Tibial nerve (tissue), 4 donors: Measurements from ENCODE around the gene SENP3.

Experiments
- EP300 ChIP-seq, 2 donors: sonication (generic); formaldehyde crosslinking; IDR thresholded peaks; one replicate each; pipeline ENCODE4 v1.6.1; 2017; ENCODE audit warnings: antibody characterized with exemption in 2 of 2, mild to moderate bottlenecking in 1 of 2
- POLR2A ChIP-seq, 2 donors: fragments of 450-650 bp; IDR thresholded peaks; one replicate each; pipeline ENCODE4 v1.6.1; 2017; ENCODE audit warnings: antibody characterized with exemption in 2 of 2, mild to moderate bottlenecking in 2 of 2, moderate library complexity in 2 of 2
- TF ChIP-seq, protein P1 (sequence below), 5 experiments: fragments of 200-600 bp in 3 of 5; fragments of 450-650 bp in 2 of 5; sonication (generic) in 3 of 5; IDR thresholded peaks; one replicate each; pipeline ENCODE4 v1.5.1; 2016 to 2019; ENCODE audit warnings: antibody characterized with exemption in 5 of 5, mild to moderate bottlenecking in 3 of 5, moderate library complexity in 2 of 5

DNA sequence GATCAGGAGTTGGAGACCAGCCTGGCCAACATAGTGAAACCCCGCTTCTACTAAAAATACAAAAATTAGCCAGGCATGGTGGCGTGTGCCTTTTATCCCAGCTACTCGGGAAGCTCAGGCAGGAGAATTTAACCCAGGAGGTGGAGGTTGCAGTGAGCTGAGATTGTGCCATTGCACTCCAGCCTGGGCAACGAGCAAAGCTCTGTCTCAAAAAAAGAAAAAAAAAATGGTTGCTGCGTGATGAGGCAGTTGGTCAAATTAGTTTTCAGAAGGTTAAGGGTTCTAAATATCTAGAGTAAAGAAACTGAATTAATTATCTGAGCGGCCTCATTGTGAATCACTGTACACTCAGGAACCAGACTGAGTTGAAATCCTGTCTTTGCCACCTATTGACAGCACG, 14.2 kb downstream of the SENP3 start:
- TF ChIP-seq, protein P1, sequence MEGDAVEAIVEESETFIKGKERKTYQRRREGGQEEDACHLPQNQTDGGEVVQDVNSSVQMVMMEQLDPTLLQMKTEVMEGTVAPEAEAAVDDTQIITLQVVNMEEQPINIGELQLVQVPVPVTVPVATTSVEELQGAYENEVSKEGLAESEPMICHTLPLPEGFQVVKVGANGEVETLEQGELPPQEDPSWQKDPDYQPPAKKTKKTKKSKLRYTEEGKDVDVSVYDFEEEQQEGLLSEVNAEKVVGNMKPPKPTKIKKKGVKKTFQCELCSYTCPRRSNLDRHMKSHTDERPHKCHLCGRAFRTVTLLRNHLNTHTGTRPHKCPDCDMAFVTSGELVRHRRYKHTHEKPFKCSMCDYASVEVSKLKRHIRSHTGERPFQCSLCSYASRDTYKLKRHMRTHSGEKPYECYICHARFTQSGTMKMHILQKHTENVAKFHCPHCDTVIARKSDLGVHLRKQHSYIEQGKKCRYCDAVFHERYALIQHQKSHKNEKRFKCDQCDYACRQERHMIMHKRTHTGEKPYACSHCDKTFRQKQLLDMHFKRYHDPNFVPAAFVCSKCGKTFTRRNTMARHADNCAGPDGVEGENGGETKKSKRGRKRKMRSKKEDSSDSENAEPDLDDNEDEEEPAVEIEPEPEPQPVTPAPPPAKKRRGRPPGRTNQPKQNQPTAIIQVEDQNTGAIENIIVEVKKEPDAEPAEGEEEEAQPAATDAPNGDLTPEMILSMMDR (IDR thresholded peaks at IDR 0.05), result no peak
- TF ChIP-seq POLR2A (IDR thresholded peaks at IDR 0.05) (no peak), EP300 (IDR thresholded peaks at IDR 0.05) (no peak)
